ENCODE results near the gene TINCR.

- TF ChIP-seq CTCF (IDR thresholded peaks at IDR 0.05; ENCODE audit: extremely low read depth in 1 of 2, insufficient read depth in 1 of 2, low read depth in 1 of 2, low read length in 2 of 2) (no peak), POLR2A (IDR thresholded peaks at IDR 0.05; ENCODE audit: low read depth, low read length) (no peak), EZH2 (IDR thresholded peaks at IDR 0.05; ENCODE audit: borderline replicate concordance, low read depth, low read length, severe bottlenecking) (no peak), POLR2AphosphoS5 (IDR thresholded peaks at IDR 0.05; ENCODE audit: insufficient read depth, low read depth, low read length) (no peak), JUN (IDR thresholded peaks at IDR 0.05; ENCODE audit: borderline replicate concordance, insufficient read depth, insufficient read length, low read depth) (no peak), FOS (IDR thresholded peaks at IDR 0.05; ENCODE audit: borderline replicate concordance, insufficient read depth, low read length) (no peak), MYC (IDR thresholded peaks at IDR 0.05; ENCODE audit: low read depth, low read length) (no peak)
- TF ChIP-seq, protein P1, sequence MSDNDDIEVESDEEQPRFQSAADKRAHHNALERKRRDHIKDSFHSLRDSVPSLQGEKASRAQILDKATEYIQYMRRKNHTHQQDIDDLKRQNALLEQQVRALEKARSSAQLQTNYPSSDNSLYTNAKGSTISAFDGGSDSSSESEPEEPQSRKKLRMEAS (IDR thresholded peaks at IDR 0.05; ENCODE audit: insufficient read depth, insufficient read length): no peak
Observed at GRCh38 chr19:5522106-5522505, 45.6 kb downstream of the TINCR start.

Measured in endothelial cell of umbilical vein (primary cell).